ENCODE results near the gene PLA2G4C.

DNA sequence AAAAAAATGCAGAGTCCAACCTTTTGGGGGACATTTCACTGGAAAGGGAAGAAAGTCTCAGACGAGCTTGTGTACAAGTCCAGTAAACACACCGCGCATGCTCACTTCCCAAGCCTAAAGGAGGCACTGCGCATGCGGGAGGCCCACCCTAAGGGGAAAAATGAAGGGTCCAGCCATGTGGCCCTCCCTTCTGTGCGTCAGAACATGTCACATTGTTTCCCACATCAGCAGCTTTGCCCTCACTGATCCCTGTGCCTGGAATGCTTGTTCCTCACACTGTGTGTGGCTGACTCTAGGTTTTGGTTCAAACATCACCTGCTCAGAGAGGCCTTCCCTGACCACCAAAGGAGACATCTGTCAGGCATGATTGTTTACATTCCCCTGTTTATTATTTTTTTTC lies 111.8 kb downstream of the PLA2G4C start:
- TF ChIP-seq, protein P1, sequence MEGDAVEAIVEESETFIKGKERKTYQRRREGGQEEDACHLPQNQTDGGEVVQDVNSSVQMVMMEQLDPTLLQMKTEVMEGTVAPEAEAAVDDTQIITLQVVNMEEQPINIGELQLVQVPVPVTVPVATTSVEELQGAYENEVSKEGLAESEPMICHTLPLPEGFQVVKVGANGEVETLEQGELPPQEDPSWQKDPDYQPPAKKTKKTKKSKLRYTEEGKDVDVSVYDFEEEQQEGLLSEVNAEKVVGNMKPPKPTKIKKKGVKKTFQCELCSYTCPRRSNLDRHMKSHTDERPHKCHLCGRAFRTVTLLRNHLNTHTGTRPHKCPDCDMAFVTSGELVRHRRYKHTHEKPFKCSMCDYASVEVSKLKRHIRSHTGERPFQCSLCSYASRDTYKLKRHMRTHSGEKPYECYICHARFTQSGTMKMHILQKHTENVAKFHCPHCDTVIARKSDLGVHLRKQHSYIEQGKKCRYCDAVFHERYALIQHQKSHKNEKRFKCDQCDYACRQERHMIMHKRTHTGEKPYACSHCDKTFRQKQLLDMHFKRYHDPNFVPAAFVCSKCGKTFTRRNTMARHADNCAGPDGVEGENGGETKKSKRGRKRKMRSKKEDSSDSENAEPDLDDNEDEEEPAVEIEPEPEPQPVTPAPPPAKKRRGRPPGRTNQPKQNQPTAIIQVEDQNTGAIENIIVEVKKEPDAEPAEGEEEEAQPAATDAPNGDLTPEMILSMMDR (IDR thresholded peaks at IDR 0.05; ENCODE audit: insufficient read depth, low read length, poor library complexity, severe bottlenecking): no peak
- TF ChIP-seq EZH2phosphoT487 (conservative IDR thresholded peaks at IDR 0.05; ENCODE audit: low read length): no peak
